GM23248 (cell line): ENCODE results near the gene ZNF789.

Experiments
- EZH2 ChIP-seq: fragments of 200-600 bp; sonication (generic); IDR thresholded peaks from 2 replicates; pipeline ENCODE4 v1.6.1; 2018; ENCODE audit warnings: antibody characterized with exemption, mild to moderate bottlenecking; ENCODE audit not compliant: insufficient read depth, poor library complexity, severe bottlenecking
- EZH2phosphoT487 ChIP-seq: fragments of 200-600 bp; sonication (generic); IDR thresholded peaks from 2 replicates; pipeline ENCODE4 v1.6.1; 2018; ENCODE audit warnings: antibody characterized with exemption, moderate library complexity, mild to moderate bottlenecking, low read depth; ENCODE audit not compliant: insufficient read depth

GRCh38 chr7:99472561-99473314 is at the start of gene ZNF789:
- no peak for TF ChIP-seq EZH2
- no peak for TF ChIP-seq EZH2phosphoT487
